AG20443 (cell line): ENCODE results near the gene KRTAP10-9.
"Not testable (repeated sequence)": the region's sequence is repeated elsewhere in the genome, so short reads cannot be mapped to it uniquely, and the experiment has no call there.

Source experiments
- DNase-seq: peaks from one replicate; pipeline ENCODE4 v3.0.0; 2012; ENCODE audit warnings: low spot score, mixed read lengths

Gene KRTAP10-9

DNA sequence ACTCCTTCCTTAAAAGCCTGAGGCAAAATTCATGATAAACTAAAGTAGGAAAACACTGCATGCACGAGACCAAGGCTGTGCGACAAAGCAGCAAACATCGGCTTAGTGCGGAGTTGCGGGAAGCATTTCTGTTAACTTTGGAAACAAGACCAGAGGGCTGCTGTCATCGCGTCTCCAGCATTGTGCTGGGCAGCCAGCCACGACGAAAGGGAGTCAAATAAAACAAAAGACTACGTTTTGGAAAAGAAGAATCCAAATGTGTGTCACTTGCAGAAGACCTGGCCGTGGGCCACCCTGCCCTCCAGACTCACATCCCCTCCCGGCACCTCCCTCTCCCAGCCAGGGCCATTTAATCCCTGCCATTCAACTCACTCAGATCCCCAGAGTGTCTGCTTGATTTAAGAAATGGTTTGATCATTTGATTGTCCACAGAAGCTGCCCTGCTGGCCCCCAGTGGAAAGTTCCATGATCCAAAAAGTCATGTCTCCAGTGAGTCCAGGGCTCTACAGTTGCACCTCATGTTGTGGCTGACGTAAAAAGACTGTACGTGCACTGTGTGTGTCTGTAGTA is 16.9 kb downstream of the KRTAP10-9 start:
- DNase-seq = no peak

DNA sequence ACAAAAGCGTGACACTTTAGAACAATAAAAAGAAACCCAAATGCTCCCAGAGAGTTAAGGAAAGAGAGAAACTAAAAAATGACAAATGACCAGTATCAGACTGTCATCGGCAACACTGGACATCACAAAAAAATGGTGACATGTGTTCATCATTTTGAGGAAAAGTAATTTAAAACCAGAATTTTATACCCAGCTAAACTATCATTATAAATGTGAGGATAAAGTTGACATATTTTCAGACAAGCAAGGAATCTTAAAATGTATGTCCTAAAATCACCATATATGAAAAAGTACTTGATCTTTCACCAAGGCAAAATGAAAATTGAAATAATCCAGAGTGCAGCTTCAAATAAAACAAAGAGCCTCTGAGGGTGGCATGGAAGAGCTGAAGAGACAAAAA is 18.0 kb downstream of the KRTAP10-9 start:
- no peak for DNase-seq

DNA sequence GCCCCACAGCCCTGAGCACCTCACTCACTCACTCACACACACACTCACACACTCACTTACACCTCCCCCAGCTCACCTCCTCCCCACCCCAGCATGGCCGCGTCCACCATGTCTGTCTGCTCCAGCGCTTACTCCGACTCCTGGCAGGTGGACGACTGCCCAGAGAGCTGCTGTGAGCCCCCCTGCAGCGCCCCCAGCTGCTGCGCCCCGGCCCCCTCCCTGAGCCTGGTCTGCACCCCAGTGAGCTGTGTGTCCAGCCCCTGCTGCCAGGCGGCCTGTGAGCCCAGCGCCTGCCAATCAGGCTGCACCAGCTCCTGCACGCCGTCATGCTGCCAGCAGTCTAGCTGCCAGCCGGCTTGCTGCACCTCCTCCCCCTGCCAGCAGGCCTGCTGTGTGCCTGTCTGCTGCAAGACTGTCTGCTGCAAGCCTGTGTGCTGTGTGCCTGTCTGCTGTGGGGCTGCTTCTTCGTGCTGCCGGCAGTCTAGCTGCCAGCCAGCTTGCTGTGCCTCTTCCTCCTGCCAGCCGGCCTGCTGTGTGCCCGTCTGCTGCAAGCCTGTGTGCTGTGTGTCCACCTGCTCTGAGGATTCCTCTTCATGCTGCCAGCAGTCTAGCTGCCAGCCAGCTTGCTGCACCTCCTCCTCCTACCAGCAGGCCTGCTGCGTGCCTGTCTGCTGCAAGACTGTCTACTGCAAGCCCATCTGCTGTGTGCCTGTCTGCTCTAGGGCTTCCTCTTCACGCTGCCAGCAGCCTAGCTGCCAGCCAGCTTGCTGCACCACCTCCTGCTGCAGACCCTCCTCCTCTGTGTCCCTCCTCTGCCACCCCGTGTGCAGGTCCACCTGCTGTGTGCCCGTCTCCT is 19.7 kb downstream of the KRTAP10-9 start, which contains the start of gene KRTAP10-11:
KRTAP10-11 (plus strand) TSS at position 49 of the 856 bp plus-strand sequence; CDS start at position 94, 45 bp downstream.
- DNase-seq = not testable (repeated sequence)

DNA sequence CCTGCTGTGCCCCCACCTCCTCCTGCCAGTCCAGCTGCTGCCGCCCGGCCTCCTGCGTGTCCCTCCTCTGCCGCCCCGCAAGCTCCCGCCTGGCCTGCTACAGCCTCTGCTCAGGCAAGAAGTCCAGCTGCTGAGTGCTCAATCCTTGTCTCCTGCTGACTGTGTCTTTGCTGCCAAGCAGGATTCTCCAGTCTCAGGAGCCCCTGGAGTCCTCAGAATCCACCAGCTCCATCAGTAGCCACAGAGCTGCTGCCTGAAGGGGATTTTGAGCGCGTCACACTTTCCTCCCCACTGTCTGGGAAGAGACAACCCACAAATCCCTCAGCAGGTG is 20.3 kb downstream of the KRTAP10-9 start:
- no peak for DNase-seq

DNA sequence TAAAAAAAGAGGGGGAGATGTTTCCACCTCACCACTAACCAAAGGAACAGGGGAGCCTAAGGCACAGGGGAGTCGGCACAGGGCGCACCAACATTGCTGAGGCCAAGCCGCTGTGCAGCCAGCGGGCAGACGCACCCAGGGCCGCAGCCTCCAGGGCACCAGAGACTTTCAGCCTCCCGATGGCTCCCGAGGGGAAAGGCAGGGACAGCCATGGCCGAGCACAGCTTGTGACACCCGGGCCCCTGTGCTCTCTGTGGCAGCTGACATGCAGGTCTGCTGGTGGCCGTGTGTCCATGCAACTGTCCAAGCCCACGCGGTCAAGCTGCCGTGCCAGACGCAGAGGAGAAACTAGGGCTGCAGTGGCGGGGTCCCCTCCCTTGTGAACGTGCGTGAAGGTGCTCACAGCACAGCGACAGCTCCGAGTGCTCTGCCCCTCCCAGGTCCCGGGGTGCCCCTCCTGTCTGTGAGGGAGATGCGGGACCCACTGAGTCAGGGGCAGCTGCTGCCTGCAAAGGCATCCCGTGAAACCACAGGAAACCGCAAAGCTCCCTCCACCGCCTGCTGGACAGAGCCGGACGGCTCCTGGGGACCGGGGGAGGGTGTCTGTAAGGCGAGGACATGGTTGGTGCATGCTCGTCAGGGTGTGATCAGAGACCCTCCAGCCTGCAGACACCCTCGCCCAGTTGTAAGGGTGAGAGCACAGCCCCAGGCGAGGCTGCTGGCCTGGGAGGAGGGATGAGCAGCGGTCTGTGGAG is 21.8 kb downstream of the KRTAP10-9 start:
- no peak for DNase-seq

- no peak for DNase-seq
Measured at GRCh38 chr21:44649521-44650100, 22.7 kb downstream of the KRTAP10-9 start.

GRCh38 chr21:44650265-44650972 is 23.5 kb downstream of the KRTAP10-9 start:
- DNase-seq = no peak

DNA sequence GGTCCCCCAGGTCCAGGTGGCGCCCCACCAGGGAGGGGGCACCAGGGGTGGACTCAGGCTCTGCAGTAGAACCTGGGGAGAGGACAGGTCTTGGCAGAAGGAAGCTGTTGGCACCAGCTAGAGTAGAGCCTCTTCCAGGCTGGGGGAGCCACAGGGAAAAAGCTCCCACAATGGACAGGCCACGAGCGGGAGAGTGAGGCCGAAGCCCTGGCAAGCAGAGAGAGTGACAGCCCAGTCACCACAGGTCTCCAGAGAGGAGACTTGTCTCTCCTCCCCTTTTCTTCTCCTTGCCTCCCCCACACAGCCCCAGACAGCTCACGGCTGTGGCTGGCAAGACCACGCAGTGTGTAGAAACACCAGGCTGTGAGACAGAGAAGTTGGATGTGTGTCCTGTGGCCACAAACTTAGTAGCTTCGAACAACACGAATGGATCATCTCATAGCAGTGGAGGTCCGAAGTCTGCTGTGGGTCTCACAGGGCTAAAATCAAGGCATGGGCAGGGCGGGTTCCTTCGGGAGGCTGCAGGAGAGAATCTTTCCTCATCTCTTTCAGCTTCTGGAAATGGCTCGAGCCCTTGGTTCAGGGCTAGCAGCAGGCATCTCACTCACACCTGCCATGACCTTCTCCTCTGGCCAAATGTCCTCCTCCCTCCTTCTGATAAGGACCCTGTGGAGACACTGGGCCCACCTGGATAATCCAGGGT is 24.2 kb downstream of the KRTAP10-9 start:
- DNase-seq = no peak

- no peak for DNase-seq
Measured at GRCh38 chr21:44653123-44653522, 26.2 kb downstream of the KRTAP10-9 start.

DNA sequence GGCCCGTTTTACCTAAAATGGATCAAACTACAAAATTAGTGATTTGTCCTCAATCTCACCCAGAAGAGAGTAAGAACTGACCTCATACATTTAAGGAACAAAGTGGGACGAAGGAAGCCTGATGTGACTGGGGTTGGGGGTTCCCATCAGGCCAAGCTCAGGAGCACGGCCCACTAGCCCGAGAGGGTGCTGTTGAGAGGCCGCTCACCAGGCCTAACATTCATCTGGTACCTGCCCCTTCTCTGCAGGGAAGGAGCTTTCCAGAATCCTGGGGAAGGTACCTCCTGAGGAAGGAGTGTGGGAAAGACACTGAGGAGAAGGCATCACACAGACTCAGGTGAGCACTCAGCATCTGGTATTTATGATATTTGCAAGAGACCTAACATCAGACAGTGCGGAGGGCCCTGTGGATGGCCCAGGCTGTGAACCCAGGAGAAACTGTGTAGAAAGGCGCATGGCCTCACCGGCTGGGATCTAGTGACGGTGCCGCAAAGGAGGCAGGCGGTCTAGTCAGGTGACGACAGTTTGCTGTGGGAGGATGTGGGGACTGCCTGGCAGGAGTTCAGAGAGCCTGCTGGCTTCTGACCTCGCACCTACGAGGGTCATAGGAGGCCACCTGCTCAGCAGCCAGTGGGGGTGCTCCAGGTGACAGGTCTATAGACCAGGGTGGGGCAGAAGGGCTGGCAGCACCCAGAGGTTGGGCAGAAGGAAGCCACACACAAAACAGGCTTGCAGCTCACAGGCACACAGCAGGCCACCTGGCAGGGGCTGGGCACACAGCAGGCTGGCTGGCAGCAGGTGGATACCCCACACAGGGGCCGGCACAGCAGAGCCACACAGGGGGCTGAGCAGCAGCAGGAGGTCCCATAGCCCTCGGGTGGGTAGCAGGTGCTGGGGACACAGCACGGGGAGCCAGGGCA is 27.0 kb downstream of the KRTAP10-9 start:
- no peak for DNase-seq

DNA sequence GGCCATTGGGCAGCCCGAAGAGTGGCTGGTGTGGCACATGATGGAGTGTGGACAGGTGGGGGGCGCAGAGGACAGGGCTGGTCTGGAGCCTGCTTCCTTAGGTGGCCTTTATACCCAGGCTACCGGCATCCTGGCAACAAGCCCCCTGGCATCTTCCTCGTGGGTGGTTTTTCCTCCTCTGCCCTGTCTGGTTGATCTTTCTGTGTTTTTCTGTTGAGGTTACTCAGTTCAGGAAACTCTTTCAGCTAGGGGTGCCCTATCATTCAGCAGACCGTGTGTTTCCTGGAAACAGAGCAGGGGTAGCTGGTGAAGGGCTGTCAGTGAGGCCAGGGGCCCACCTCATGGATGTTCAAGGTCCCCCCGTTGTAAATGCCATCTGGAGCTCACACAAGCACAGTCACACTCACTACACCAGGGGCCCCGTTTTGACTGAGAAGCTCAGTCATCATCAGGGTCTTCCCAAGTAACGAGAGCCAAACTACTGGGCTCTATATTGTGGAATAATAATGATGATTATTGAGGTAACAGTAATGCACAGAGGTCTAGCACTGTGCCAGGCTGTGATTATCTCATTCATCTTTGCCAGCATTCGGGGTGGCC is 27.8 kb downstream of the KRTAP10-9 start, which contains the start of gene KRTAP12-4:
KRTAP12-4 (minus strand) TSS at position 84 of the 600 bp plus-strand sequence; CDS start at position 39, 45 bp downstream.
- no peak for DNase-seq

- DNase-seq = no peak
Measured at GRCh38 chr21:44656868-44657267, 30.0 kb downstream of the KRTAP10-9 start.

GRCh38 chr21:44657635-44658540 is 31.0 kb downstream of the KRTAP10-9 start, which contains the start of gene KRTAP12-3:
Gene KRTAP12-3, plus strand, starts transcription at chr21:44657932. Its CDS starts 48 bp downstream, at chr21:44657980.
- no peak for DNase-seq

DNA sequence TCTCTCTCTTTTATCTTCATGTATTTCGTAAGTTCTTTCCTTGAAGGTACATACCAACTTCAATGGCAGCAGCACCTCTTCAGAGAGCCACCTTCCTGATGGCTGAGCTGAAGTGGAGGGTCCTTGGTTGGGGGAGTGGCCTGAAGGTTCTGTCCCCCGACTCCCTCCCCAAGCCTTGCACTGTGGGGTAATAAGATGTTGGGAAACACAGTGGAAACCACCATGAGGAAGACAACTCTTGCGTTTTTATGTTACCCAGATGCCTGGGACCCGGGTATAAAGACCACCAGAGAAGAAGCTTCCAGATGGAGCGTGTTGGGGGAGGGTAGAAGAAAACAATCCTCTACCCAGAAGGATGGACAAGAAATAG is 31.6 kb downstream of the KRTAP10-9 start:
- DNase-seq = no peak

- no peak for DNase-seq
Measured at GRCh38 chr21:44658913-44659595, 32.2 kb downstream of the KRTAP10-9 start.

DNA sequence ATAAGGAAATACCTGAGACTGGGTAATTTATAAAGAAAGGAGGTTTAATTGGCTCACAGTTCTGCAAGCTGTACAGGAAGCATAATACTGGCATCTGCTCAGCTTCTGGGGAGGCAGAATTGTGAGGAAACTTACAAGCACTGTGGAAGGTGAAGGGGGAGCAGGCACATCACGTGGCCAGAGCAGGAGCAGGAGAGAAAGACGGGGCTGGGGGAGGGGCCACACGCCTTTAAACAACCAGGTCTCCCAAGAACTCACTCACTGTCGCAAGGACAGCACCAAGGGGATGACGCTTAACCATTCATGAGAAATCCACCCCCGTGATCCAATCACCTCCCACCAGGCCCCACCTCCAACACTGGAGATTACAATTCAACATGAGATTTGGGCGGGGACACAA is 34.7 kb downstream of the KRTAP10-9 start:
- DNase-seq = not testable (repeated sequence)

- DNase-seq = no peak
Measured at GRCh38 chr21:44664691-44665090, 37.8 kb downstream of the KRTAP10-9 start.
